H1 (cell line): Measurements from ENCODE around the gene IDI1. TPM values are rescaled to one million over a fixed set of nuclear protein-coding genes. Genes with fewer than 3 reads are reported as not detected.

Source experiments
- CTCF ChIP-seq, 3 experiments: IDR thresholded peaks; 1 replicate in 2 of 3; 2 replicates in 1 of 3; pipeline versions ENCODE4 v1.5.1 to v1.6.1; 2011; ENCODE audit warnings: low read length in 3 of 3, mild to moderate bottlenecking in 3 of 3, inconsistent platforms in 2 of 3, low read depth in 1 of 3, moderate library complexity in 1 of 3; ENCODE audit not compliant: insufficient read depth in 1 of 3; ENCODE audit errors: control extremely low read depth in 1 of 3
- EGR1 ChIP-seq: IDR thresholded peaks from 2 replicates; pipeline ENCODE4 v1.6.1; 2011; ENCODE audit warnings: low read depth, low read length, borderline replicate concordance
- polyA plus RNA-seq, 7 experiments: library from polyadenylated mRNA; depleted of rRNA in 3 of 7; stranded (reverse) in 5 of 7; unstranded in 2 of 7; fragments of >200 nt in 5 of 7; fragments of 200-250 nt in 2 of 7; gene quantifications; 1 replicate in 5 of 7; 2 replicates in 1 of 7; 4 replicates in 1 of 7; pipeline versions ENCODE4 v1.2.1 to v1.2.3, GENCODE V29; 2011 to 2013; ENCODE audit warnings: missing spikeins in 2 of 7, mixed read lengths in 2 of 7
- total RNA-seq: library from RNA; stranded (reverse); fragmentation: NEBNext Ultra II Directional; extraction: Animal tissue kit (Norgen Biotek cat#: 25700); gene quantifications from 2 replicates; pipeline ENCODE4 v1.2.1, GENCODE V29; 2021

Gene IDI1
- total and polyA plus RNA-seq, 2 of the 8 experiments (the other 6 are each of a cell fraction or from before 2014, with no cell fraction given), result 35.3 to 56.6 TPM

- TF ChIP-seq CTCF (IDR thresholded peaks at IDR 0.05; ENCODE audit: control extremely low read depth in 1 of 3, insufficient read depth in 1 of 3, low read depth in 1 of 3, low read length in 3 of 3) (no peak), EGR1 (no peak)
These were observed 34.7 kb upstream of the IDI1 start (continued) for GRCh38 chr10:1083581-1083980.
